Measurements from ENCODE around the gene FAM209B. TPM values are rescaled to one million over a fixed set of nuclear protein-coding genes. Genes with fewer than 3 reads are reported as not detected.

The FAM209B gene
- total RNA-seq, 1 donor from 2014 or later, result not detected

DNA sequence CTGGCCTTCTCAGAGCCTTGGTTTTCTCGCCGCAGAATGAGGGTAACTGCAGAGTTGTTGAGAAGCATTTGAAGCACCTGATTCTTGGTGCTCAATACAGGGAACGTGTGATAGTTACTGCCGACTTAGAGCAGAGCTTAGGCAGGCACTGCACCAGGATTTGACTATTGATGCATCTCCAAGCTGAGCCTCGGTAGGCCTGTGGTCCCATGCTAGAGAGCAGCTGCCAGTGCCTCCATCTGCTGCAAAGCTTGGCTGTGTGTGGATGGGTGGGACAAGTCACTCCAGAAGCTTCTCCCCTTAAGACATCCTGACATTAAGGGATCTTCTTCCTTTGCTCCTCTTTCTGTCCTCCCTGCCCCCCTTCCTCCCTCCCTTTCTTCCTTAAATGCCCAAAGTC is 40.9 kb downstream of the FAM209B start:
- H3K27me3 Mint-ChIP-seq (ENCODE audit: insufficient read depth, low read depth), result peaks cover 8% of the 10 kb centered on the region
- no peak overlapping the region for H2AFZ ChIP-seq (replicated peaks)
- peaks cover 3% of the 10 kb centered on the region for H3K4me1 Mint-ChIP-seq
- no peaks in the 10 kb centered on the region for H3K27me3 ChIP-seq
- H3K79me2 ChIP-seq (ENCODE audit: low read depth), result no peaks in the 10 kb centered on the region
- no peaks in the 10 kb centered on the region for H3F3A ChIP-seq (ENCODE audit: low read depth)
- no peak overlapping the region for H3K4me3 ChIP-seq
- H3K9me3 Mint-ChIP-seq, result no peaks in the 10 kb centered on the region
- H3K4me1 ChIP-seq, result peaks cover 5% of the 10 kb centered on the region
- H3K9me3 ChIP-seq (ENCODE audit: low read depth), result no peaks in the 10 kb centered on the region
- no peak overlapping the region for H3K4me3 Mint-ChIP-seq
- H3K27ac ChIP-seq, result no peak overlapping the region
- no peaks in the 10 kb centered on the region for H3K36me3 ChIP-seq
- no peak overlapping the region for H3K4me2 ChIP-seq
- no peak overlapping the region for H3K9ac ChIP-seq
- TF ChIP-seq, protein P1, sequence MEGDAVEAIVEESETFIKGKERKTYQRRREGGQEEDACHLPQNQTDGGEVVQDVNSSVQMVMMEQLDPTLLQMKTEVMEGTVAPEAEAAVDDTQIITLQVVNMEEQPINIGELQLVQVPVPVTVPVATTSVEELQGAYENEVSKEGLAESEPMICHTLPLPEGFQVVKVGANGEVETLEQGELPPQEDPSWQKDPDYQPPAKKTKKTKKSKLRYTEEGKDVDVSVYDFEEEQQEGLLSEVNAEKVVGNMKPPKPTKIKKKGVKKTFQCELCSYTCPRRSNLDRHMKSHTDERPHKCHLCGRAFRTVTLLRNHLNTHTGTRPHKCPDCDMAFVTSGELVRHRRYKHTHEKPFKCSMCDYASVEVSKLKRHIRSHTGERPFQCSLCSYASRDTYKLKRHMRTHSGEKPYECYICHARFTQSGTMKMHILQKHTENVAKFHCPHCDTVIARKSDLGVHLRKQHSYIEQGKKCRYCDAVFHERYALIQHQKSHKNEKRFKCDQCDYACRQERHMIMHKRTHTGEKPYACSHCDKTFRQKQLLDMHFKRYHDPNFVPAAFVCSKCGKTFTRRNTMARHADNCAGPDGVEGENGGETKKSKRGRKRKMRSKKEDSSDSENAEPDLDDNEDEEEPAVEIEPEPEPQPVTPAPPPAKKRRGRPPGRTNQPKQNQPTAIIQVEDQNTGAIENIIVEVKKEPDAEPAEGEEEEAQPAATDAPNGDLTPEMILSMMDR (IDR thresholded peaks at IDR 0.05), result no peak
- no peak for TF ChIP-seq EZH2 (IDR thresholded peaks at IDR 0.05)
- TF ChIP-seq EZH2phosphoT487 (IDR thresholded peaks at IDR 0.05), result no peak
- no peaks in the 10 kb centered on the region for H4K20me1 ChIP-seq (ENCODE audit: low read depth)
- no peak for DNase-seq (ENCODE audit: low spot score)
- H3K36me3 Mint-ChIP-seq, result no peaks in the 10 kb centered on the region
- no peak overlapping the region for H3K27ac Mint-ChIP-seq

DNA sequence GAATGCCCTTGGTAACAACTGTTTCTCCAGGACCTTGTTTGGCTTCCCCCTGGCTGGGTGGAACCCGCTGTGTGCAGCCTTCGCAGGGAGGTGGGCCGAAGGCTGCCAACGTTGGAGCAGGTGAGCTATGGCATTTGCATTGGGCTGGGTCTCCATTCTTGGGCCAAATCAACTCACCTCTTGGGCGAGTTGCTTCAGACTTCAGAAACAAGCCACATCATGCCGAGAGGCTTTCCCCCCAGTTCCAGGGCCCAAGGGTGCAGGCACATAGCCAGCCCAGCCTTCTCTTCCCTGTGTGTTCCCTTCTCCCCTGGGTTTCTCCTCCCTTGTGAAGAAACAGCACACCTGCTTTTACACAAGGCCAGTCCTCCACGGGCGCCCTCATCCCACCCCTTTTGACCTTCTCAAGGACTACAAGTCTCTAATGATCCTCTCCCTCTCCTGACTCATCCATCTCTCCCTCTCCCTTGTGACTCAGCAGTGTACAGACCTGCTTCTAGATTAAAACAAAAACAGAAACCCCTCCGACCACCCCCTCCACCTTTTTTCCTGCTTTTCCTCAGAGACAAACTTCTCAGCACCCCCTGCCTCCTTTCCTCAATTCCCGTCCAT is 41.6 kb downstream of the FAM209B start:
- H3K27ac Mint-ChIP-seq, result peak overlapping the region; percentile 40
- Histone ChIP-seq H3K27ac (no peak overlapping the region), H3K27me3 (no peaks in the 10 kb centered on the region), H4K20me1 (ENCODE audit: low read depth) (no peaks in the 10 kb centered on the region), H3F3A (ENCODE audit: low read depth) (no peaks in the 10 kb centered on the region), H2AFZ (replicated peaks) (no peak overlapping the region), H3K4me1 (peaks cover 5% of the 10 kb centered on the region), H3K9ac (no peak overlapping the region), H3K36me3 (no peaks in the 10 kb centered on the region), H3K79me2 (ENCODE audit: low read depth) (no peaks in the 10 kb centered on the region), H3K4me2 (no peak overlapping the region), H3K4me3 (no peak overlapping the region), H3K9me3 (ENCODE audit: low read depth) (no peaks in the 10 kb centered on the region)
- peaks cover 8% of the 10 kb centered on the region for H3K27me3 Mint-ChIP-seq (ENCODE audit: insufficient read depth, low read depth)
- TF ChIP-seq EZH2phosphoT487 (IDR thresholded peaks at IDR 0.05) (no peak), EZH2 (IDR thresholded peaks at IDR 0.05) (no peak)
- TF ChIP-seq, protein P1 (IDR thresholded peaks at IDR 0.05), result no peak
- H3K36me3 Mint-ChIP-seq, result no peaks in the 10 kb centered on the region
- H3K4me3 Mint-ChIP-seq, result no peak overlapping the region
- no peaks in the 10 kb centered on the region for H3K9me3 Mint-ChIP-seq
- H3K4me1 Mint-ChIP-seq, result peaks cover 3% of the 10 kb centered on the region
- DNase-seq (ENCODE audit: low spot score), result no peak

DNA sequence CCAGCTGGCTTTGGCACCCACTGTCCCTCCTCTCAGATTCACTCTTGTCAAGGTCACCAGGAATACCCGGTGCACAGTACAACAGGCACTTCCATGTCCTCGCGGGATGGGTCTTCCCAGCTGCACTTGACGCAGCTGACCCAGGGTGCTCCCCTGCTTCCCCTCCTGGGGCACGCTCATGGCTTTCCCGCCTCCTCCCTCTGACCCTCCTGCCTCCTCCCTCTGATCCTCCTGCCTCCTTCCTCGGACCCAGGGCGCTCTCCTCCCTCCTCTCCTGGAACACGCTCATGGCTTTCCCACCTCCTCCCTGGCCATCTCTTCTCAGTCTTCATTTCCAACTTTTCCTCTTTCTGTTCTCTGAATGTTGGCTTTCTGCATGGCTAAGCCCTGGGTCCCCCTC is 42.1 kb downstream of the FAM209B start:
- Mint-ChIP-seq H3K36me3 (no peaks in the 10 kb centered on the region), H3K27me3 (ENCODE audit: insufficient read depth, low read depth) (peaks cover 4% of the 10 kb centered on the region), H3K9me3 (no peaks in the 10 kb centered on the region)

More for the DNA sequence above, 42.1 kb downstream of the FAM209B start:
- no peak overlapping the region for H3K27ac ChIP-seq
- H3K4me2 ChIP-seq, result no peak overlapping the region
- H3K9ac ChIP-seq, result no peak overlapping the region
- H3K27me3 ChIP-seq, result no peaks in the 10 kb centered on the region
- no peaks in the 10 kb centered on the region for H4K20me1 ChIP-seq (ENCODE audit: low read depth)
- no peaks in the 10 kb centered on the region for H3K9me3 ChIP-seq (ENCODE audit: low read depth)
- peaks cover 3% of the 10 kb centered on the region for H3K4me1 Mint-ChIP-seq
- H3K4me3 ChIP-seq, result no peak overlapping the region
- no peak overlapping the region for H3K4me3 Mint-ChIP-seq
- H3K4me1 ChIP-seq, result peaks cover 5% of the 10 kb centered on the region
- no peak overlapping the region for H2AFZ ChIP-seq (replicated peaks)
- H3K79me2 ChIP-seq (ENCODE audit: low read depth), result no peaks in the 10 kb centered on the region
- H3F3A ChIP-seq (ENCODE audit: low read depth), result no peaks in the 10 kb centered on the region
- peak overlapping the region; percentile 40 for H3K27ac Mint-ChIP-seq
- TF ChIP-seq EZH2phosphoT487 (IDR thresholded peaks at IDR 0.05) (no peak), EZH2 (IDR thresholded peaks at IDR 0.05) (no peak)
- TF ChIP-seq, protein P1 (IDR thresholded peaks at IDR 0.05), result no peak
- no peak for DNase-seq (ENCODE audit: low spot score)
- H3K36me3 ChIP-seq, result no peaks in the 10 kb centered on the region
